Amniotic stem cell (primary cell): ENCODE results near the gene LRRC74B.
"Not testable (repeated sequence)": the region's sequence is repeated elsewhere in the genome, so short reads cannot be mapped to it uniquely, and the experiment has no call there.

Source experiments
- DNase-seq: peaks from one replicate; lab custom pipeline; 2025; lab: John Stamatoyannopoulos, UW

LRRC74B gene

GRCh38 chr22:21077884-21078508 is 32.2 kb downstream of the LRRC74B start:
- no peak for DNase-seq

- no peak for DNase-seq
These were observed 33.2 kb downstream of the LRRC74B start for GRCh38 chr22:21078916-21079315.

GRCh38 chr22:21079493-21079892 is 33.7 kb downstream of the LRRC74B start:
- DNase-seq, result no peak

- no peak for DNase-seq
These were observed 34.8 kb downstream of the LRRC74B start for GRCh38 chr22:21080435-21081137.

- no peak for DNase-seq
These were observed 36.5 kb downstream of the LRRC74B start for GRCh38 chr22:21082248-21082647.

- no peak for DNase-seq
These were observed 41.4 kb downstream of the LRRC74B start for GRCh38 chr22:21087119-21087518.

GRCh38 chr22:21087926-21088325 is 42.2 kb downstream of the LRRC74B start:
- DNase-seq, result not testable (repeated sequence)

- DNase-seq, result not testable (repeated sequence)
These were observed 45.5 kb downstream of the LRRC74B start for GRCh38 chr22:21091220-21091619.

- no peak for DNase-seq
These were observed 47.2 kb downstream of the LRRC74B start for GRCh38 chr22:21092797-21093554.

- DNase-seq, result not testable (repeated sequence)
These were observed 47.9 kb downstream of the LRRC74B start for GRCh38 chr22:21093555-21094137.

GRCh38 chr22:21094911-21095772 is 49.4 kb downstream of the LRRC74B start:
- DNase-seq, result no peak

- no peak for DNase-seq
These were observed 50.0 kb downstream of the LRRC74B start for GRCh38 chr22:21095773-21096107.

- not testable (repeated sequence) for DNase-seq
These were observed 51.1 kb downstream of the LRRC74B start for GRCh38 chr22:21096878-21097277.

GRCh38 chr22:21098099-21098671 is 52.4 kb downstream of the LRRC74B start:
- DNase-seq, result no peak

GRCh38 chr22:21099578-21099977 is 53.8 kb downstream of the LRRC74B start:
- no peak for DNase-seq

- DNase-seq, result no peak
These were observed 54.6 kb downstream of the LRRC74B start for GRCh38 chr22:21100149-21101032.

GRCh38 chr22:21101877-21102638 is 56.3 kb downstream of the LRRC74B start:
- DNase-seq, result no peak

GRCh38 chr22:21102659-21103267 is 57.0 kb downstream of the LRRC74B start:
- DNase-seq, result no peak

GRCh38 chr22:21103633-21104032 is 57.9 kb downstream of the LRRC74B start:
- DNase-seq, result no peak
